ENCODE measurements around the gene GPRIN1.

The GPRIN1 gene

GRCh38 chr5:176647030-176647842 is 37.3 kb upstream of the GPRIN1 start, which contains the start of gene TSPAN17:
Gene TSPAN17 (plus strand): TSS chr5:176647484. CDS start chr5:176647616, 132 bp downstream.
- Histone ChIP-seq H3K18ac (ENCODE audit: low read depth in 1 of 2, low read length in 2 of 2) (peak within 1 kb of the TSS; percentile 85 to 86), H2BK120ac (ENCODE audit: low read depth, low read length) (no peak within 1 kb of the TSS), H4K91ac (ENCODE audit: low read length) (peak within 1 kb of the TSS; percentile 80), H2BK5ac (ENCODE audit: low read depth, low read length, poor library complexity, severe bottlenecking) (peak within 1 kb of the TSS; percentile 20), H2BK12ac (ENCODE audit: low read length in 2 of 2) (peak within 1 kb of the TSS in 1 of 2 experiments; percentile 61), H3K9me3 (ENCODE audit: control insufficient read depth, low read length) (no peaks in the 10 kb centered on the region), H3K4me1 (ENCODE audit: control insufficient read depth, insufficient read depth, low read depth, low read length) (peaks cover 33% of the 10 kb centered on the region), H2AFZ (ENCODE audit: low read depth, low read length) (peak within 1 kb of the TSS; percentile 89), H2BK15ac (ENCODE audit: low read depth, poor library complexity, severe bottlenecking) (peak within 1 kb of the TSS; percentile 86), H3K27ac (ENCODE audit: low read length, poor library complexity, severe bottlenecking) (peak within 1 kb of the TSS; percentile 49), H4K8ac (ENCODE audit: low read length) (peak within 1 kb of the TSS; percentile 99), H2AK5ac (ENCODE audit: low read length, severe bottlenecking) (peak within 1 kb of the TSS; percentile 81), H3K4ac (ENCODE audit: low read depth in 1 of 2, low read length in 2 of 2) (peak within 1 kb of the TSS; percentile 73 to 95), H3K4me2 (ENCODE audit: low read length, poor library complexity, severe bottlenecking) (peak within 1 kb of the TSS; percentile 87), H3K14ac (ENCODE audit: low read length in 2 of 2) (peak within 1 kb of the TSS in 1 of 2 experiments; percentile 94), H3K79me1 (replicated peaks; ENCODE audit: low read length, poor library complexity, severe bottlenecking) (peaks cover 31% of the 10 kb centered on the region), H3K27me3 (ENCODE audit: control insufficient read depth in 1 of 2, insufficient read depth in 1 of 2, low read length in 2 of 2) (no peaks in the 10 kb centered on the region), H3K9ac (ENCODE audit: low read length) (peak within 1 kb of the TSS; percentile 95), H3K36me3 (ENCODE audit: control insufficient read depth in 1 of 2, insufficient read depth in 2 of 2, low read depth in 1 of 2, low read length in 2 of 2) (peaks cover 0 to 12% of the 10 kb centered on the region in 2 experiments), H3K23ac (ENCODE audit: low read length in 2 of 2) (peak within 1 kb of the TSS in 1 of 2 experiments; percentile 46), H3K4me3 (ENCODE audit: insufficient read depth in 1 of 2, low read depth in 1 of 2, low read length in 2 of 2) (peak within 1 kb of the TSS; percentile 77 to 93)
- DNase-seq = peak; percentile 98
- under 1% methylated on average over 51 of the region's 63 CpGs for WGBS

- Histone ChIP-seq H3K4me1 (ENCODE audit: control insufficient read depth, insufficient read depth, low read depth, low read length) (peaks cover 33% of the 10 kb centered on the region), H3K27me3 (ENCODE audit: control insufficient read depth in 1 of 2, insufficient read depth in 1 of 2, low read length in 2 of 2) (no peaks in the 10 kb centered on the region), H2AFZ (ENCODE audit: low read depth, low read length) (peak overlapping the region; percentile 89), H3K36me3 (ENCODE audit: control insufficient read depth in 1 of 2, insufficient read depth in 2 of 2, low read depth in 1 of 2, low read length in 2 of 2) (peaks cover 0 to 12% of the 10 kb centered on the region in 2 experiments), H3K79me1 (replicated peaks; ENCODE audit: low read length, poor library complexity, severe bottlenecking) (peaks cover 30% of the 10 kb centered on the region), H2BK120ac (ENCODE audit: low read depth, low read length) (no peak overlapping the region), H3K14ac (ENCODE audit: low read length in 2 of 2) (no peak overlapping the region), H3K4ac (ENCODE audit: low read depth in 1 of 2, low read length in 2 of 2) (peak overlapping the region; percentile 64 to 70), H3K4me3 (ENCODE audit: insufficient read depth in 1 of 2, low read depth in 1 of 2, low read length in 2 of 2) (peak overlapping the region; percentile 35 to 62), H4K91ac (ENCODE audit: low read length) (peak overlapping the region; percentile 80), H3K9me3 (ENCODE audit: control insufficient read depth, low read length) (no peaks in the 10 kb centered on the region), H2AK5ac (ENCODE audit: low read length, severe bottlenecking) (peak overlapping the region; percentile 81), H2BK15ac (ENCODE audit: low read depth, poor library complexity, severe bottlenecking) (peak overlapping the region; percentile 81), H4K8ac (ENCODE audit: low read length) (peak overlapping the region; percentile 99), H3K27ac (ENCODE audit: low read length, poor library complexity, severe bottlenecking) (peak overlapping the region; percentile 49), H3K9ac (ENCODE audit: low read length) (peak overlapping the region; percentile 73), H2BK5ac (ENCODE audit: low read depth, low read length, poor library complexity, severe bottlenecking) (peak overlapping the region; percentile 20), H2BK12ac (ENCODE audit: low read length in 2 of 2) (peak overlapping the region in 1 of 2 experiments; percentile 61), H3K23ac (ENCODE audit: low read length in 2 of 2) (no peak overlapping the region), H3K18ac (ENCODE audit: low read depth in 1 of 2, low read length in 2 of 2) (peak overlapping the region; percentile 28 to 86), H3K4me2 (ENCODE audit: low read length, poor library complexity, severe bottlenecking) (peak overlapping the region; percentile 63)
- DNase-seq = no peak
- 65% methylated on average over 11 of the region's 11 CpGs for WGBS
These were observed 36.7 kb upstream of the GPRIN1 start for GRCh38 chr5:176646707-176647029.

- Histone ChIP-seq H3K27me3 (ENCODE audit: control insufficient read depth in 1 of 2, insufficient read depth in 1 of 2, low read length in 2 of 2) (no peaks in the 10 kb centered on the region), H2BK5ac (ENCODE audit: low read depth, low read length, poor library complexity, severe bottlenecking) (no peak overlapping the region), H4K8ac (ENCODE audit: low read length) (peak overlapping the region; percentile 85), H3K27ac (ENCODE audit: low read length, poor library complexity, severe bottlenecking) (no peak overlapping the region), H3K4ac (ENCODE audit: low read depth in 1 of 2, low read length in 2 of 2) (no peak overlapping the region), H3K9me3 (ENCODE audit: control insufficient read depth, low read length) (no peaks in the 10 kb centered on the region), H3K36me3 (ENCODE audit: control insufficient read depth in 1 of 2, insufficient read depth in 2 of 2, low read depth in 1 of 2, low read length in 2 of 2) (peaks cover 0 to 8% of the 10 kb centered on the region in 2 experiments), H3K4me1 (ENCODE audit: control insufficient read depth, insufficient read depth, low read depth, low read length) (peaks cover 31% of the 10 kb centered on the region), H4K91ac (ENCODE audit: low read length) (no peak overlapping the region), H3K4me3 (ENCODE audit: insufficient read depth in 1 of 2, low read depth in 1 of 2, low read length in 2 of 2) (peak overlapping the region in 1 of 2 experiments; percentile 62), H3K79me1 (replicated peaks; ENCODE audit: low read length, poor library complexity, severe bottlenecking) (peaks cover 26% of the 10 kb centered on the region), H2BK15ac (ENCODE audit: low read depth, poor library complexity, severe bottlenecking) (no peak overlapping the region), H2BK120ac (ENCODE audit: low read depth, low read length) (no peak overlapping the region), H3K23ac (ENCODE audit: low read length in 2 of 2) (no peak overlapping the region), H3K9ac (ENCODE audit: low read length) (peak overlapping the region; percentile 73), H2BK12ac (ENCODE audit: low read length in 2 of 2) (peak overlapping the region in 1 of 2 experiments; percentile 15), H3K4me2 (ENCODE audit: low read length, poor library complexity, severe bottlenecking) (no peak overlapping the region), H3K18ac (ENCODE audit: low read depth in 1 of 2, low read length in 2 of 2) (peak overlapping the region in 1 of 2 experiments; percentile 37), H3K14ac (ENCODE audit: low read length in 2 of 2) (no peak overlapping the region), H2AFZ (ENCODE audit: low read depth, low read length) (no peak overlapping the region), H2AK5ac (ENCODE audit: low read length, severe bottlenecking) (peak overlapping the region; percentile 76)
- no peak for DNase-seq
- WGBS = 98% methylated on average over 5 of the region's 7 CpGs
These were observed 36.2 kb upstream of the GPRIN1 start for GRCh38 chr5:176646049-176646706.
